PC-3 (cell line): ENCODE data around the gene RMI1.

ENCODE experiments used
- CTCF ChIP-seq: fragments of 300-600 bp; sonication (generic); conservative IDR thresholded peaks from 2 replicates; pipeline ENCODE4 v1.5.1; 2017; ENCODE audit warnings: antibody characterized with exemption, low read depth, mild to moderate bottlenecking, low read length
- EZH2 ChIP-seq: fragments of 300-600 bp; sonication (generic); IDR thresholded peaks from one replicate; pipeline ENCODE4 v1.6.1; 2017; ENCODE audit warnings: antibody characterized with exemption, mild to moderate bottlenecking, low read length; ENCODE audit not compliant: unreplicated experiment
- EZH2phosphoT487 ChIP-seq: fragments of 300-600 bp; sonication (generic); IDR thresholded peaks from 2 replicates; pipeline ENCODE4 v1.6.1; 2018; ENCODE audit warnings: mild to moderate bottlenecking, antibody characterized with exemption, low read length, borderline replicate concordance

- TF ChIP-seq CTCF (no peak), EZH2phosphoT487 (no peak), EZH2 (no peak)
Measured at GRCh38 chr9:84003246-84003645, 22.6 kb downstream of the RMI1 start.
